ENCODE data around the gene GTPBP1.

GTPBP1 gene

DNA sequence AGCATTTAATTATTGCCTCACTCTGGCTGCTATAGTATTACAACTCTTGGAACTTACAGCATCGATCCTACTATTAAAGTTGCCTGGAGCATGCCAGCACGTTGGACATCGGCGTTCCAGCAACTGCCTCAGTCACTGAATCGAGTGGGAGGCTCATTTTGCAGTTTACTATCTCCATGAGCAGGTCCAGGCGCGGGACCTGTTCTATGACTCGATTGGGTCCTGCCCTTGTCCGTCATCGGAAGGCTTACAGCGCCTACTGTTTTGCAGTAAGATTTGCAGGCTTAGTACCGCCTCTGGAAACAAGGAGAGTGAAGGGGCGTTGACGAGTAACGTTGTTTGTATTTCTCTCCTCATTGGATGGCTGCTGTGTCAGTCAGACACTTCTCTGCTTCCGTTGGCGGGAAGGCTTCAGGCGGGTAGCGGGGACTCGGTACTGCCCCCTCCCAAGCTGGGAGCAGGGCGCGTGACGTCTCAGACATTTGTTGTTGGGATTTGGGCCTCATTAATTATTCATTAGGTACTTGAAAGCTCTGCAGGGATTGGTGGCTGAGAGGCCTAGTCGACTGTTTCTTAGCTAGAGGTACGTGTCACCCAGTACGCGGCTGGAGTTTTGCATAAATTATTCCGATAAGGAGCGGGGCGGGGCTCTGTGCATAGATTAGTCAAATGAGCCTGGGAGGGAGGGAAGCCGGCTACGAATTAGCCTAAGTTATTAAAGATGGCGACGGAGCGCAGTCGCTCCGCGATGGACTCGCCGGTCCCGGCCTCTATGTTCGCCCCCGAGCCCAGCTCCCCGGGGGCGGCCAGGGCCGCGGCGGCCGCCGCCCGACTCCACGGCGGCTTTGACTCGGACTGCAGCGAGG, at the start of gene GTPBP1:
TSS of gene GTPBP1 (plus strand) at position 710 of the 866 bp plus-strand sequence. CDS start at position 722, 12 bp downstream.
- peak; percentile 100 for DNase-seq (ENCODE audit: low read depth in 2 of 2)

DNA sequence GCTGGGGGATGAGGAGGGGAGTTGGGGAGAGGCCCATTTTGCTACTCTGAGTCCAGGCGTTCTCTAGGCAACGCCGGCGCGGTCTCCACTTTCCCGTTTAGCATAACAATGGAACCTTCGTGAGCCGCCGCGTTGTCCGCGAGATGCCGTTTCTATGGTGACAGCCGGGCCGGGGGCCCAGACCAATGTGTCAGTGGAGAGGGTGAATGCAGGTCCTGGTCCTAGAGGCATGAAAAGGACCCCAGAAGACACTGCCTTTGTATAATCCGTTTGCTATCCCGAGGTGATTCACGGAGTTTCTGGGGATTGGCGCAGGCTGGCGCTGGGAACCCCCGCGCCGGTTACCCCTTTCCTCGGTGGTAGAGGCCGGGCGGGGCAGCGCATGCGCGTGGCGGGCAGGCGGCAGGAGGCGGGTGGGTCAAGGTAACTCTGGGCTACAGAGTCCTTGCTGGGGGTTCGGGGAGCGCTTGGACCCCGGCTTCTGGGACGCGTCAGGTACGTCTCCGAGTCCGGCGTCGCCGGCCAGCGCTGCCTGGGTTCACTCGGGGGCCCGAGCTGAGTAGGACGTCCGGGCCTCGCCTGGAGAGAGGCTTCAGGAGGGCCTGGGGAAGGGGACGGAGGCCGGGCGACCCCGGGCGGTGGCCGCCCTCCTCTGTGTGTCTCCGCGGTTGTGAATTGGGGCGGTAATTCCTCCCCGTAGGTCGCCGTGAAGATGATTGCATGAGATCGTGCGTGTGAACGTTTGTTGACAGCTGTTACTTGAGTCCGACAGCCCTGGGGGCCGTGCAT, 49.3 kb upstream of the GTPBP1 start, which contains the start of the genes CBY1 and FAM227A:
TSS of gene CBY1 (plus strand) at position 383 of the 789 bp plus-strand sequence. CDS start 11,417 bp downstream, outside the sequence.
TSS of gene FAM227A (minus strand) at position 137 of the 789 bp plus-strand sequence. CDS start 6,224 bp downstream, outside the sequence.
- peak; percentile 64 to 69 for DNase-seq (ENCODE audit: low read depth in 2 of 2)

DNA sequence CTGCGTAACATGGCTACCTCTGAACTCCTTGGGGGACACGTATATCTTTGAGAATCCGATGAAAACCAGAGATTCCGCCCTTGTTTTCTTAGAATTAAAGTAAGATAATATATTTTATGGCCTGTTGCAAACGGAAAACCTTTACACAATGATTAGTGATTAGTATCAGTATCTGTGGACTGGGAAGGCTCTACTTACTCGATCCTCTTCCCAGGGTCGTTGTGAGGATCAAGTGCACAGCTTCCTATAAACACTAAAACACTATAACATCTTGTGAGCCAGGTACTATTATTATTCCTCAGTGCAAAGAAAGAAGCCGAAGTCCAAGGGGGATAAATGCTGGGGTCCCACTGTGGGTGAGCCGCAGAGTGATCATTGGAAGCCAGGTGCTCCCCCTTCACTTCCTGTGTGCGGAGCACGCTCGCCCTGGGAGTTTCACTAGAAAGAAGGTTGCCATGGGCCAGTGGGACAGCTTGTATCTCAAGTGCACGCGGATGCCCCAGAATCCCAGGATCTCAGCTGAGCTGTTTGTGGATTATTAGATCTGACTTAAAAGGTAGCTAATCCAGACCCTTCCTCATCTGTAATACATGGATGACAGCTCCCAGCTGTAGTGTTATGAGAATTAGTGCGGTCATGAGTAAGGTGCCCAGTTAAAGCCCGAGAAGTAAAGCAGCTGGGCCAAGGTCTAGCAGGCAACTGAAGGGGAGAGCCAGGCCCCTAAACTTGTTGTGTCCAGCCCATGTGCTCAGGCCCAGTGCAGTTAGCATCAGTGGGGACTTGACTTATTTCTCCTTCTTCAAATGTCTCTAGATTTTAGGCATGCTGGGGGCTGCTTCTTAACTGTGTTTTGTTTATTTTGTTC, 48.5 kb upstream of the GTPBP1 start:
- DNase-seq (ENCODE audit: low read depth in 2 of 2) = no peak

- no peak for DNase-seq (ENCODE audit: low read depth in 2 of 2)
Measured at GRCh38 chr22:38674888-38675287, 30.9 kb upstream of the GTPBP1 start.

DNA sequence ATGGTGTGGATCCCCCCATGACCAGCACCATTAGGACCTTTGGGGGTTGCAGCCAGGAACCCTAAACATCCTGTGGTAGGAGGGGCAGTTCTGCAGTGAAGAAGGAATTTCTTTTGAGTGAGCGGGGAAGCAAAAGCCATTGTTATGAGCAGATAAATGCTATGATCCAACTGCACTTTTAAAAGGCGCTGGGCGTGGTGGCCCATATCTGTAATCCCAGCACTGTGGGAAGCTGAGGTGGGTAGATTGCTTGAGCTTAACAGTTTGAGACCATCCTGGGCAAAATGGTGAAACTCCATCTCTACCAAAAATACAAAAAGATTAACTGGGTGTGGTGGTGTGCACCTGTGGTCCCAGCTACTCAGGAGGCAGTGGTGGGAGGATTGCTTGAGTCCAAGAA, 29.9 kb upstream of the GTPBP1 start:
- DNase-seq (ENCODE audit: low read depth in 2 of 2) = no peak

DNA sequence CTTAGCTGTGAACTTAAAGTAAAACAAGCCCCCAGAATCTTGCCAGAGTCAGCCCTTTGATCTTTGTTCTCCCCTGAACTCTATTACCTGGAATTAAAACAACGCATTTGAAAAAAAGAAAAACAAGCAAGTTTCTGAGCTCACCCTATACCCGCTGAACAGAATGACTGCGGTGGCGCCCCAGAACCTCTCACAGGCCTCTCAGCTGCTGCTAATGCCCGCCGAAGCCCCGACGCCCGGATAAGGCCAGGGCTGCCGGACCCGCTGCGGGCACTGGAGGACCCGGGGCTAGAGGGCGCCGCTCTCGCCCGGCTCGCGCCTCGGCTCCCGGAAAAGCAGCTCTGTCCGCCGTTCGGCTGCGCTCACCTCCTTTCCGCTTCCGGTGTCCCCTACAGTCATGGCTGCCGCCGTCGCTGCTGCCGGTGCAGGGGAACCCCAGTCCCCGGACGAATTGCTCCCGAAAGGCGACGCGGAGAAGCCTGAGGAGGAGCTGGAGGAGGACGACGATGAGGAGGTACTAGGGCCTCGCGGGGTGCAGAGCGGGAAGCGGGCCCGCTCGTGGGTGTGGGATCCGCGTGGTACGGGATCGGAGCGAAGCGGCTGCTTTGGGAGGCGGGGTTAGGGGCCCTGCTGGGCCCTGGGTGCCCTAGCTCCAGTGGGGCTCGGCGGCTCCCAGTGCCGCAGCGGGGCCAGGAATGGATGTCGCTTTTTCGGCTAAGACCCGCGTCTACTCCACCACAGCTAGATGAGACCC, 24.0 kb upstream of the GTPBP1 start, which contains the start of gene TOMM22:
TSS of gene TOMM22 (plus strand) at position 376 of the 754 bp plus-strand sequence. CDS start at position 398, 22 bp downstream.
- peak; percentile 52 to 60 for DNase-seq (ENCODE audit: low read depth in 2 of 2)

DNA sequence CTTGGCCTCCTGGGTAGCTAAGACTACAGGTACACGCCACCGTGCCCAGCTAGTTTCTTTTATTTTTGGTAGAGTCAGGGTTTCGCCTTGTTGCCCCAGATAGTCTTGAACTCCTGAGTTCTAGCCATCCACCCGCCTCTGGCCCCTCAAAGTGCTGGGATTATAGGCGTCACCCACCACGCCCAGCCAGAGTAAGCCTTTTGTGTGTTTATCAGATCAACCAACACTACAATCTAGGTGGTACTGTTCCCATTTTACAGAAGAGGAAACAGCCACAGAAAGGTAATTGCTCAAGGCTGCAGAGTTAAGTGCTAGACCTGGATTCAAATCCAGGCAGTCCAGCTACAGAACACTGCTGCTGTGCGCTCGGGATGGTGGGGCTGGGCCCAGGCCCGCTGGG, 20.8 kb upstream of the GTPBP1 start:
- DNase-seq (ENCODE audit: low read depth in 2 of 2) = no peak

GRCh38 chr22:38685761-38686160, 20.0 kb upstream of the GTPBP1 start:
- DNase-seq (ENCODE audit: low read depth in 2 of 2) = no peak

- DNase-seq (ENCODE audit: low read depth in 2 of 2) = no peak
Measured at GRCh38 chr22:38689651-38690050, 16.1 kb upstream of the GTPBP1 start.

- DNase-seq (ENCODE audit: low read depth in 2 of 2) = no peak
Measured at GRCh38 chr22:38694049-38694448, 11.7 kb upstream of the GTPBP1 start.

- DNase-seq (ENCODE audit: low read depth in 2 of 2) = no peak
Measured at GRCh38 chr22:38694940-38695339, 10.8 kb upstream of the GTPBP1 start.

DNA sequence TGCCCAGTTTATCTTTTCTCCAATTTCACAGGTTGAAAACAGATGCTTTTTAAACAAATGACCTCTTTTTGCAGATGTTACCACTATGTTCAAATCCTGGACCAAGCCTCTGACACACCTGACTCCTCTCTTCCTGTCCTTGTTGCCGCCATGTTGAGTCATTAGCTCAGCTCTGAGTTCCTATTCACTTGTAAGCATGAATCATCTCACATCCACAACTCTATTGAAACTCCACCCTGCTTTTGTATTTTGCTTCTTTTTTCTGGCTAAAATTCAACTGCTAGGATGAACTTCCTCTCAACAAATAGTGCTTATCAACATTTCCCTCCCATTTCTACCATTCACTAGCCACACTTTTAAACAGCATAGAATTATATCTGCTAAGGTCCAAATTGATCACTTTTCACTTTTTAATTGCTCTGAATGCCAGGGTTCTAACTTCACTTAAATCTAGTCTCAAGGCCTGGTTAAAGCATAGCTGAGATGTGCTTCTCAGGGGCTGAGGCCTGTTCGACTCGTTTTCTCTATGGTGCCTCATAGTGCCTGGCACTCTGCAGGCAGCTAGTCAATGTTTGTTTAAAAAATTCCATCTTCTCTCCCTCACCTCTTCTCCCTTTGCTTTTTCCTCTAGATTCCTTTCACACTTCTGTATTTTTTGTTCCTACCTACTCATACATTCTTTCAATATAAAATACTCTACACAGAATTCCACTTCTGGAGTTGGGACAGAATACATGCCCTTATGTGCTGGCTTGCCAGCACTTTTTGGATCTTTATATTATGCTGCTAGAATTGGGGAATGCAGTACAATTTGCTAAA, 8.9 kb upstream of the GTPBP1 start:
- no peak for DNase-seq (ENCODE audit: low read depth in 2 of 2)

- DNase-seq (ENCODE audit: low read depth in 2 of 2) = no peak
Measured at GRCh38 chr22:38697425-38698089, 8.2 kb upstream of the GTPBP1 start.

DNA sequence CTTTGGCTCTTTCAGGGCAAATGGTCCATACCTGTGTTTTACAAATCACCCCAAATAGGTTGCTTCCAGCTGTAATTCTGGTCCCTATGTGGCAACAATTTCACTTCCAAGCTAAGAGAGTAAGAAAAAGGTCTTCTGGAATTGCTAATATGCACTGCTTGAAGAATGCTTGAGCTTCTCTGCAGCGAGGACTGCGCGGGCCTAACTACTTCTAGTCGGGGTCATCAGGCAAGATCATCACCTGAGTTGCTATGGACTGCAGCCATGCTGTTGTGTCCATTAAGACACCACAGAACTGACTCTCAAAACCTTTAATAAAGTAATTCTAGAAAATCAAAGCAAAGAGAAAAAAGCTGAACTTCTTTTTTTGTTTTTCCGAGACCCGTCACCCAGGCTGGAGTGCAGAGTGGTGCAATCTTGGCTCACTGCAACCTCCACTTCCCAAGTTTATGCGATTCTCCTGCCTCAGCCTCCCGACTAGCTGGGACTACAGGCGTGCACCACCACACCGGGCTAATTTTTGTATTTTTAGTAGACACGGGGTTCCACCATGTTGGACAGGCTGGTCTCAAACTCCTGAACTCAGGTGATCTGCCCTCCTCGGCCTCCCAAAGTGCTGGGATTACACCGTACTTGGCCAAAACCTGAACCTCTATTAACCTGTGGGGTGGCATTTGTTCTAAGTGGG, 7.2 kb upstream of the GTPBP1 start:
- DNase-seq (ENCODE audit: low read depth in 2 of 2) = no peak

DNA sequence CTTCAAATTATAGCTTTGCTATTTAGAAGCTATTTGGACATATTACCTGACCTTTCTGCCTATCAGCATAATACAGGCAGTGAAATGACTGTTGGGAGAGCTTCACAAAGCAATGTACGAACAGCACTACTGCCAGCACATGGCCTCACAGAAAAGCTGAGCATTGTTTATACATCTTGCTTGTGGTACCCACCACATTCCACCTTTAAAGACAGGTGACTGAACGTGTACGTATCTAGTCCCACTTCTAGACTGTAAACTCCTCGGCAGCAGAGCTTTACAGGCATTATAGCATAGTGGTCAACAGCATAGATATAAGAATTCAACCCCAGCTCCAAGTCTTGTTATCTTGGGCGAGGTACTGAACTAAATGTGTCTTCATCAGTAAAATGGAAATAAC, 6.6 kb upstream of the GTPBP1 start:
- no peak for DNase-seq (ENCODE audit: low read depth in 2 of 2)

- no peak for DNase-seq (ENCODE audit: low read depth in 2 of 2)
Measured at GRCh38 chr22:38699784-38700183, 6.0 kb upstream of the GTPBP1 start.

- DNase-seq (ENCODE audit: low read depth in 2 of 2) = no peak
Measured at GRCh38 chr22:38700270-38700788, 5.4 kb upstream of the GTPBP1 start.

Measured in fibroblast of skin of left quadriceps (primary cell).